Breast epithelium (tissue), 3 donors: ENCODE results near the gene MRFAP1.

ENCODE experiments used
- CTCF ChIP-seq, 3 donors: fragments of 450-650 bp; IDR thresholded peaks; one replicate each; pipeline ENCODE4 v1.5.1; 2016 to 2017; ENCODE audit warnings: antibody characterized with exemption in 3 of 3, mild to moderate bottlenecking in 3 of 3, moderate library complexity in 3 of 3
- POLR2A ChIP-seq: fragments of 450-650 bp; IDR thresholded peaks from one replicate; pipeline ENCODE4 v1.6.1; 2016; ENCODE audit warnings: antibody characterized with exemption, mild to moderate bottlenecking, moderate library complexity

GRCh38 chr4:6598127-6598526 lies 42.4 kb upstream of the MRFAP1 start:
- TF ChIP-seq CTCF (IDR thresholded peaks at IDR 0.05) = no peak
- no peak for TF ChIP-seq POLR2A
